Stomach (tissue), 9 donors: ENCODE results near the gene ZIC4. TPM values are rescaled to one million over a fixed set of nuclear protein-coding genes. Genes with fewer than 3 reads are reported as not detected.

Source experiments
- DNase-seq, 2 donors: peaks; one replicate each; pipeline versions ENCODE4 v3.0.0 to v3.0.0-alpha.2; 2013 to 2019
- H3K27ac ChIP-seq, 5 donors: fragments of 200-600 bp in 4 of 5; sonication (generic) in 4 of 5; one replicate each; pipeline ENCODE4 v1.5.1; 2013 to 2019; ENCODE audit warnings: mild to moderate bottlenecking in 1 of 5, moderate library complexity in 1 of 5
- H3K27me3 ChIP-seq, 3 donors: fragments of 200-600 bp; sonication (generic); one replicate each; pipeline ENCODE4 v1.5.1; 2017 to 2019; ENCODE audit warnings: mixed run types in 1 of 3
- H3K36me3 ChIP-seq, 4 donors: fragments of 200-600 bp; sonication (generic); 1 replicate in 3 of 4; 2 replicates in 1 of 4; pipeline ENCODE4 v1.5.1; 2016 to 2019
- H3K4me1 ChIP-seq, 4 donors: fragments of 200-600 bp; sonication (generic); one replicate each; pipeline ENCODE4 v1.5.1; 2016 to 2019
- H3K4me3 ChIP-seq, 4 donors: fragments of 200-600 bp; sonication (generic) in 3 of 4; one replicate each; pipeline ENCODE4 v1.5.1; 2016 to 2019; ENCODE audit warnings: mild to moderate bottlenecking in 1 of 4
- H3K9me3 ChIP-seq, 4 donors: fragments of 200-600 bp; sonication (generic); one replicate each; pipeline ENCODE4 v1.5.1; 2016 to 2019
- EP300 ChIP-seq: sonication (generic); formaldehyde crosslinking; IDR thresholded peaks from one replicate; pipeline ENCODE4 v1.6.1; 2017; ENCODE audit warnings: antibody characterized with exemption
- POLR2A ChIP-seq, 4 donors: fragments of 450-650 bp; IDR thresholded peaks; one replicate each; pipeline ENCODE4 v1.6.1; 2016; ENCODE audit warnings: antibody characterized with exemption in 4 of 4, control low read depth in 2 of 4, mild to moderate bottlenecking in 1 of 4, moderate library complexity in 1 of 4
- POLR2AphosphoS5 ChIP-seq, 3 donors: sonication (generic); formaldehyde crosslinking; IDR thresholded peaks; one replicate each; pipeline ENCODE4 v1.6.1; 2016; ENCODE audit warnings: antibody characterized with exemption in 3 of 3
- WGBS, 5 donors: extraction: QIAGEN DNeasy Blood & Tissue Kit in 3 of 5; methylation state at CpG; one replicate each; pipeline versions ENCODE4 v1.1.5 to v1.1.7; 2013 to 2018; 5-methylcytosine and 5-hydroxymethylcytosine counted together
- intact Hi-C: fragments of 100-400 bp; cut with DNase I; formaldehyde crosslinking; loops from one replicate; pipeline ENCODE4 v1.15.1; 2023; ENCODE audit warnings: low total_unique reads
- polyA plus RNA-seq, 3 donors: library from polyadenylated mRNA; stranded (reverse); fragments of 200-250 nt; gene quantifications; one replicate each; pipeline ENCODE4 v1.2.3, GENCODE V29; 2013
- total RNA-seq, 5 donors: library from RNA; depleted of rRNA; stranded (reverse); fragments of >200 nt; gene quantifications; one replicate each; pipeline versions ENCODE4 v1.1.0 to v1.2.3, GENCODE V29; 2014 to 2016
- TF ChIP-seq, protein P1 (sequence below), 7 experiments: fragments of 450-650 bp in 4 of 7; fragments of 200-600 bp in 3 of 7; sonication (generic) in 3 of 7; IDR thresholded peaks; one replicate each; pipeline ENCODE4 v1.5.1; 2016 to 2019; ENCODE audit warnings: antibody characterized with exemption in 7 of 7, control low read depth in 2 of 7, mild to moderate bottlenecking in 1 of 7
- donor health status: healthy with polysubstance abuse.
- donor health status: Bipolar disorder and iron deficiency.
- donor health status: healthy.

Gene ZIC4
- total and polyA plus RNA-seq, 8 donors: not detected

DNA sequence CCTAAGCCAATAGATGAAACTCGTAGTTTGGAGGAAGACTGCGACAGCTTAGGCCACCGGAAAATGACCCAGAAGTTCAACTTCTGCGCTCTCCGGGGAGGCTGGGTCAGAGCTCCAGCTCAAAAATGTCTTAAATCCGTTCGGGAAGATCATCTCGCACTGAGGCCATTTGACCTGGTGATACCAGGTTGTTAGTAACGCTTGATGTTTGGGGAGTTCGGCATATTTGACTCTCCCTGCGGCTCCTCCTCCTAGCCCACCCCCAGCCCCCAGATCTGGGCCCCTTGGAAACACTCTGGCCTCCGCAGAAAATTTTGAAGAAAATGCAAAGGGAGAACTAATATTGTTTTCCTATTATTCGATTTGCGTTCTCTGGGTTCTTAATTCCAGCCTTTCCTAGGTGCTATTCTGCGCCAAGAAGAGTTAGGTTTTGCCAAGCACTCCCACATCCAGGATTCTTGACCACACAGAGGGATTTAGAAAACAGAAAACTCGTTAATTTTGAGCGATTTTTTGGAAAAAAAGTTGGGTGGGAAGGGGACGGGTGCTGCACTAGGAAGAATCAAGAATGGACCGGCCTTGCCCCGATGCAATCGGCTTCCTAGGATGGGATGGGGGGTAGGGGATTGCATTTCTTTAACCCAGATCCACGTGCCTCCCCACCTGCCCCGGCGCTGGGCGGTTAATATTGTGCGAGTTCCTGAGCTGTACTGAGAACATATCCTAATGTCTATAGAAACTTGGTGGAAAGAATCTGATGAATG, 50.0 kb downstream of the ZIC4 start:
- H3K4me1 ChIP-seq: peaks cover 0 to 16% (median 2%) of the 10 kb centered on the region in 4 donors
- H3K27me3 ChIP-seq: peaks cover 15 to 86% (median 77%) of the 10 kb centered on the region in 3 donors
- H3K27ac ChIP-seq: no peak overlapping the region
- no peak overlapping the region for H3K4me3 ChIP-seq
- TF ChIP-seq EP300 (no peak), POLR2AphosphoS5 (IDR thresholded peaks at IDR 0.05) (no peak), POLR2A (IDR thresholded peaks at IDR 0.05) (no peak)
- TF ChIP-seq, protein P1, sequence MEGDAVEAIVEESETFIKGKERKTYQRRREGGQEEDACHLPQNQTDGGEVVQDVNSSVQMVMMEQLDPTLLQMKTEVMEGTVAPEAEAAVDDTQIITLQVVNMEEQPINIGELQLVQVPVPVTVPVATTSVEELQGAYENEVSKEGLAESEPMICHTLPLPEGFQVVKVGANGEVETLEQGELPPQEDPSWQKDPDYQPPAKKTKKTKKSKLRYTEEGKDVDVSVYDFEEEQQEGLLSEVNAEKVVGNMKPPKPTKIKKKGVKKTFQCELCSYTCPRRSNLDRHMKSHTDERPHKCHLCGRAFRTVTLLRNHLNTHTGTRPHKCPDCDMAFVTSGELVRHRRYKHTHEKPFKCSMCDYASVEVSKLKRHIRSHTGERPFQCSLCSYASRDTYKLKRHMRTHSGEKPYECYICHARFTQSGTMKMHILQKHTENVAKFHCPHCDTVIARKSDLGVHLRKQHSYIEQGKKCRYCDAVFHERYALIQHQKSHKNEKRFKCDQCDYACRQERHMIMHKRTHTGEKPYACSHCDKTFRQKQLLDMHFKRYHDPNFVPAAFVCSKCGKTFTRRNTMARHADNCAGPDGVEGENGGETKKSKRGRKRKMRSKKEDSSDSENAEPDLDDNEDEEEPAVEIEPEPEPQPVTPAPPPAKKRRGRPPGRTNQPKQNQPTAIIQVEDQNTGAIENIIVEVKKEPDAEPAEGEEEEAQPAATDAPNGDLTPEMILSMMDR (IDR thresholded peaks at IDR 0.05): no peak
- no peaks in the 10 kb centered on the region for H3K36me3 ChIP-seq
- no peak for DNase-seq
- peaks cover 0 to 28% (median 12%) of the 10 kb centered on the region in 4 donors for H3K9me3 ChIP-seq
- intact Hi-C loops: no loop called here
- 3 to 6% (median 4%) methylated on average over 26 of the region's 26 CpGs for WGBS, 5 donors

DNA sequence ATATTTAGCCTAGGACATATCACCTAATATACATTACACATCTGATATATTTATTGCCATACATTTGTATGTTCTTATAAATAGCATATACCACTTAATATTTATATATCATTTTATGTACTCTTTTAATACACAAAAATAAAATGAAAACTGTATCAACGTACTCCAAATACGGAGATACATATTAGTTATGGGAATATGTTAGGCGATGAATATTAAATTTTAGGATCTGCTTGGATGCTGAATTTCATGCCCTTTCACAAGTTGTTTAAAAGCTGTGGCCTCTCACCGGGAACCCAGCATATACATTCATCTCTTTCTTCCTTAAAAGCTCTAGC, 50.6 kb downstream of the ZIC4 start:
- Histone ChIP-seq H3K4me3 (no peak overlapping the region), H3K4me1 (peaks cover 0 to 12% (median 0%) of the 10 kb centered on the region in 4 donors), H3K36me3 (no peaks in the 10 kb centered on the region), H3K9me3 (peaks cover 0 to 28% (median 12%) of the 10 kb centered on the region in 4 donors), H3K27ac (no peak overlapping the region), H3K27me3 (peaks cover 15 to 80% (median 71%) of the 10 kb centered on the region in 3 donors)
- no peak for DNase-seq
- intact Hi-C loops: no loop called here
- 4 to 9% (median 8%) methylated on average over 4 of the region's 4 CpGs for WGBS, 5 donors
- TF ChIP-seq POLR2AphosphoS5 (IDR thresholded peaks at IDR 0.05): no peak
- TF ChIP-seq POLR2A (IDR thresholded peaks at IDR 0.05): no peak
- TF ChIP-seq EP300: no peak
- TF ChIP-seq, protein P1 (IDR thresholded peaks at IDR 0.05): no peak

DNA sequence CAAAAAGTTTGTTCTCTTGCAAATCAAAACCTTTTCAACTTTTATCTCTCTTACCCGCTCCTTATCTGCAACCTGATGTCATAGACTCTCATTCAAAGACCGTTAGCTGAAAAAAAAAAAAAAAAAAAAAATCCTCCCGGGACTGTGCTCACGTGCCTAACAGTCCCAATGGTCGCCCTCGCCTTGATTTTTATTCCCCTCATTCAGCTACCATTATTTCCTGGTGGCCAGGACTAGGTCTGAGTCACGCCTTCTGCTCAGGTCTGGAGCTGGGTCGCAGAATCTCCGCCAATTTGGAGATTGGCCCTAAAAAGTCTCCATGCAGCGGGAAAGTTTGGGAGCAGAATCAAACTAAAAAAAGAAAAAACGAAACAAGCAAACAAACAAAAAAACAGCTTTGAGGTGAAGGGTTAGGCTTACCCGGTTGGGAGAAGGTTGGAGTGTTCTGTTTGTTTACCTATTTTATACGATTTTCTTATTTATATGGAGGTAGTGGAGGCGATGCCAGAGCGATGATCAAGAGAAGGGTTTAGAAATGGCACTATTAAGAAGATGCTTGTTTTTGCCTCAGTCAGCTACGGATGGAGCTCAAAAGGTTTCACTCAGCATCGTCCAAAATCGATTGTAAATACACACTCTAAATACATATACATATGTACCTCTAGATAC, 51.1 kb downstream of the ZIC4 start:
- intact Hi-C loops: no loop called here
- no peak for DNase-seq
- WGBS, 5 donors: 6 to 10% (median 7%) methylated on average over 18 of the region's 18 CpGs
- Histone ChIP-seq H3K36me3 (no peaks in the 10 kb centered on the region), H3K4me1 (peaks cover 0 to 12% (median 0%) of the 10 kb centered on the region in 4 donors), H3K4me3 (no peak overlapping the region), H3K27ac (no peak overlapping the region), H3K27me3 (peaks cover 15 to 75% (median 66%) of the 10 kb centered on the region in 3 donors), H3K9me3 (peaks cover 0 to 28% (median 12%) of the 10 kb centered on the region in 4 donors)
- no peak for TF ChIP-seq EP300
- TF ChIP-seq, protein P1 (IDR thresholded peaks at IDR 0.05): no peak
- TF ChIP-seq POLR2A (IDR thresholded peaks at IDR 0.05): no peak
- no peak for TF ChIP-seq POLR2AphosphoS5 (IDR thresholded peaks at IDR 0.05)

DNA sequence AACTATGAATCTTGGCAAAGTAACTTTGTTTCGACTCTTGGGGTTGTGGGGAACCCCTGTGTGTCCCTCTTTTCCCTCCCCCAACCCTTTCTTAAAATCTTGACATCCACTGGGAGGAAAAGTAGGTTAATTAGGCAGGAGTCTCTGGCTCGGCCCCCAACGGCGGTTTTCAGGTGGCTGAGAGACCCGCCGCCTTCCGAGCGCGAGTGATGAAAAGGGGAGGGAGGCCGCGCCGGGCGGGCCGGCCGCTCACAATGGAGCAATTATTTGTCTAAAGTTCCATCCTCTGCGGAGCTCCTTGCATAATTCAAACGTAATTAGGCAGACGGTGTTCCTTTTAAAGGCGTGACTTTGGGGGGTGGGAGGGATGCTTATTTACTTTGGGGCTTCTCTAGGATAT, 51.7 kb downstream of the ZIC4 start:
- H3K27ac ChIP-seq: no peak overlapping the region
- TF ChIP-seq POLR2AphosphoS5 (IDR thresholded peaks at IDR 0.05) (no peak), POLR2A (IDR thresholded peaks at IDR 0.05) (no peak), EP300 (no peak)
- TF ChIP-seq, protein P1 (IDR thresholded peaks at IDR 0.05): no peak
- DNase-seq: no peak
- H3K9me3 ChIP-seq: peaks cover 0 to 28% (median 12%) of the 10 kb centered on the region in 4 donors
- intact Hi-C loops: no loop called here
- no peak overlapping the region for H3K4me3 ChIP-seq
- H3K27me3 ChIP-seq: peaks cover 15 to 69% (median 60%) of the 10 kb centered on the region in 3 donors
- WGBS, 5 donors: 3 to 12% (median 11%) methylated on average over 19 of the region's 19 CpGs
- H3K4me1 ChIP-seq: peaks cover 0 to 12% (median 0%) of the 10 kb centered on the region in 4 donors
- no peaks in the 10 kb centered on the region for H3K36me3 ChIP-seq
